ENCODE results near the gene SIK3. TPM values are rescaled to one million over a fixed set of nuclear protein-coding genes. Genes with fewer than 3 reads are reported as not detected.

Gene SIK3
- total and polyA plus RNA-seq, 2 experiments from 2014 or later = 6.1 to 33.9 TPM

- no peak overlapping the region for H3K27ac Mint-ChIP-seq
- H3F3A ChIP-seq (replicated peaks; ENCODE audit: low read depth) = no peaks in the 10 kb centered on the region
- peaks cover 3% of the 10 kb centered on the region; the same call in 1 of the 2 replicates for H4K20me1 ChIP-seq (replicated peaks; ENCODE audit: insufficient read depth)
- H3K27me3 ChIP-seq (ENCODE audit: insufficient read depth) = no peaks in the 10 kb centered on the region
- no peak overlapping the region; the same call in 1 of the 2 replicates for H3K27ac ChIP-seq (ENCODE audit: low read depth)
- no peaks in the 10 kb centered on the region for H3K36me3 Mint-ChIP-seq (ENCODE audit: low read depth)
- no peaks in the 10 kb centered on the region for H3K9me2 ChIP-seq (ENCODE audit: insufficient read depth)
- H3K4me3 ChIP-seq = no peak overlapping the region
- H3K4me1 ChIP-seq (ENCODE audit: insufficient read depth) = peaks cover 11% of the 10 kb centered on the region; the same call in 1 of the 2 replicates
- H3K36me3 ChIP-seq (ENCODE audit: insufficient read depth) = no peaks in the 10 kb centered on the region
- H2AFZ ChIP-seq = no peak overlapping the region
- DNase-seq (ENCODE audit: low spot score) = no peak
- no peaks in the 10 kb centered on the region for H3K9me3 Mint-ChIP-seq
- no peak overlapping the region for H3K4me3 Mint-ChIP-seq
- H3K4me2 ChIP-seq = no peak overlapping the region
- peaks cover 22% of the 10 kb centered on the region for H3K4me1 Mint-ChIP-seq
- TF ChIP-seq, protein P1, sequence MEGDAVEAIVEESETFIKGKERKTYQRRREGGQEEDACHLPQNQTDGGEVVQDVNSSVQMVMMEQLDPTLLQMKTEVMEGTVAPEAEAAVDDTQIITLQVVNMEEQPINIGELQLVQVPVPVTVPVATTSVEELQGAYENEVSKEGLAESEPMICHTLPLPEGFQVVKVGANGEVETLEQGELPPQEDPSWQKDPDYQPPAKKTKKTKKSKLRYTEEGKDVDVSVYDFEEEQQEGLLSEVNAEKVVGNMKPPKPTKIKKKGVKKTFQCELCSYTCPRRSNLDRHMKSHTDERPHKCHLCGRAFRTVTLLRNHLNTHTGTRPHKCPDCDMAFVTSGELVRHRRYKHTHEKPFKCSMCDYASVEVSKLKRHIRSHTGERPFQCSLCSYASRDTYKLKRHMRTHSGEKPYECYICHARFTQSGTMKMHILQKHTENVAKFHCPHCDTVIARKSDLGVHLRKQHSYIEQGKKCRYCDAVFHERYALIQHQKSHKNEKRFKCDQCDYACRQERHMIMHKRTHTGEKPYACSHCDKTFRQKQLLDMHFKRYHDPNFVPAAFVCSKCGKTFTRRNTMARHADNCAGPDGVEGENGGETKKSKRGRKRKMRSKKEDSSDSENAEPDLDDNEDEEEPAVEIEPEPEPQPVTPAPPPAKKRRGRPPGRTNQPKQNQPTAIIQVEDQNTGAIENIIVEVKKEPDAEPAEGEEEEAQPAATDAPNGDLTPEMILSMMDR (conservative IDR thresholded peaks at IDR 0.05; ENCODE audit: low read depth in 2 of 2) = no peak
- TF ChIP-seq ZNF331 (CRISPR knock-in tag; IDR thresholded peaks at IDR 0.05; ENCODE audit: low read depth) (no peak), POLR2AphosphoS5 (IDR thresholded peaks at IDR 0.05; ENCODE audit: low read depth) (no peak), JUNB (IDR thresholded peaks at IDR 0.05; ENCODE audit: unreplicated experiment) (no peak), ETS1 (IDR thresholded peaks at IDR 0.05) (no peak)
- TF ChIP-seq, protein P2, sequence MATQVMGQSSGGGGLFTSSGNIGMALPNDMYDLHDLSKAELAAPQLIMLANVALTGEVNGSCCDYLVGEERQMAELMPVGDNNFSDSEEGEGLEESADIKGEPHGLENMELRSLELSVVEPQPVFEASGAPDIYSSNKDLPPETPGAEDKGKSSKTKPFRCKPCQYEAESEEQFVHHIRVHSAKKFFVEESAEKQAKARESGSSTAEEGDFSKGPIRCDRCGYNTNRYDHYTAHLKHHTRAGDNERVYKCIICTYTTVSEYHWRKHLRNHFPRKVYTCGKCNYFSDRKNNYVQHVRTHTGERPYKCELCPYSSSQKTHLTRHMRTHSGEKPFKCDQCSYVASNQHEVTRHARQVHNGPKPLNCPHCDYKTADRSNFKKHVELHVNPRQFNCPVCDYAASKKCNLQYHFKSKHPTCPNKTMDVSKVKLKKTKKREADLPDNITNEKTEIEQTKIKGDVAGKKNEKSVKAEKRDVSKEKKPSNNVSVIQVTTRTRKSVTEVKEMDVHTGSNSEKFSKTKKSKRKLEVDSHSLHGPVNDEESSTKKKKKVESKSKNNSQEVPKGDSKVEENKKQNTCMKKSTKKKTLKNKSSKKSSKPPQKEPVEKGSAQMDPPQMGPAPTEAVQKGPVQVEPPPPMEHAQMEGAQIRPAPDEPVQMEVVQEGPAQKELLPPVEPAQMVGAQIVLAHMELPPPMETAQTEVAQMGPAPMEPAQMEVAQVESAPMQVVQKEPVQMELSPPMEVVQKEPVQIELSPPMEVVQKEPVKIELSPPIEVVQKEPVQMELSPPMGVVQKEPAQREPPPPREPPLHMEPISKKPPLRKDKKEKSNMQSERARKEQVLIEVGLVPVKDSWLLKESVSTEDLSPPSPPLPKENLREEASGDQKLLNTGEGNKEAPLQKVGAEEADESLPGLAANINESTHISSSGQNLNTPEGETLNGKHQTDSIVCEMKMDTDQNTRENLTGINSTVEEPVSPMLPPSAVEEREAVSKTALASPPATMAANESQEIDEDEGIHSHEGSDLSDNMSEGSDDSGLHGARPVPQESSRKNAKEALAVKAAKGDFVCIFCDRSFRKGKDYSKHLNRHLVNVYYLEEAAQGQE (IDR thresholded peaks at IDR 0.05; ENCODE audit: unreplicated experiment) = no peak
- no peak for ATAC-seq
- H3K27me3 Mint-ChIP-seq (ENCODE audit: insufficient read depth, low read depth, poor library complexity) = no peaks in the 10 kb centered on the region
- peaks cover 92% of the 10 kb centered on the region for H3K79me2 ChIP-seq (replicated peaks; ENCODE audit: insufficient read depth)
Measured at GRCh38 chr11:117061256-117061655, 37.0 kb downstream of the SIK3 start.

DNA sequence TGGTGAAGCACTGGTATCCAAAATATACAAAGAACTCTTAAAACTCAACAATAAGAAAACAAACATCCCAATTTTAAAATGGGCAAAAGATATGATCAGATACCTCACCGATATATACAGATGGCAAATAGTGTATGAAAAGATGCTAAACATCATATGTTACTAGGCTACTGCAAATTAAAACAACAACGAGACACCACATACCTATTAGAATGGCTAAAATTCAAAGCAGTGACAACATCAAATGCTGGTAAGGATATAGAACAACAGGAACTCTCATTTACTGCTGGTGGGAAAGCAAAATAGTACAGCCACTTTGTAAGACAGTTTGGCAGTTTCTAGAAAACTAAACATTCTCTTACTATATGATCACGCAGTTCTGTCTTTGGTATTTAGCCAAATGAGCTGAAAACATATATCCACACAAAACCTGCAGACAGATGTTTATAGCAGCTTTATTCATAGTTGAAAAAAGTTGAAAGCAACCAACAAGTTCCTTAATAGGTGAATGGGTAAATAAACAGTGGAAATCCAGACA is 38.5 kb downstream of the SIK3 start:
- H3K27me3 ChIP-seq (ENCODE audit: insufficient read depth) = no peaks in the 10 kb centered on the region
- H3K36me3 Mint-ChIP-seq (ENCODE audit: low read depth) = no peaks in the 10 kb centered on the region
- H3K79me2 ChIP-seq (replicated peaks; ENCODE audit: insufficient read depth) = peaks cover 93% of the 10 kb centered on the region
- DNase-seq (ENCODE audit: low spot score) (no peak), ATAC-seq (no peak)
- H3K27ac Mint-ChIP-seq = peak overlapping the region; percentile 21
- H3K27ac ChIP-seq (ENCODE audit: low read depth) = peak overlapping the region; percentile 13
- no peak overlapping the region for H3K4me2 ChIP-seq
- H3K4me3 Mint-ChIP-seq = no peak overlapping the region
- H3K4me3 ChIP-seq = no peak overlapping the region
- H3K36me3 ChIP-seq (ENCODE audit: insufficient read depth) = no peaks in the 10 kb centered on the region
- no peaks in the 10 kb centered on the region for H3K27me3 Mint-ChIP-seq (ENCODE audit: insufficient read depth, low read depth, poor library complexity)
- H3K9me2 ChIP-seq (ENCODE audit: insufficient read depth) = no peaks in the 10 kb centered on the region
- H4K20me1 ChIP-seq (replicated peaks; ENCODE audit: insufficient read depth) = peaks cover 15% of the 10 kb centered on the region; the same call in 1 of the 2 replicates
- no peaks in the 10 kb centered on the region for H3K9me3 Mint-ChIP-seq
- H3F3A ChIP-seq (replicated peaks; ENCODE audit: low read depth) = no peaks in the 10 kb centered on the region
- H2AFZ ChIP-seq = no peak overlapping the region
- H3K4me1 Mint-ChIP-seq = peaks cover 22% of the 10 kb centered on the region
- H3K4me1 ChIP-seq (ENCODE audit: insufficient read depth) = peaks cover 11% of the 10 kb centered on the region; the same call in 1 of the 2 replicates
- TF ChIP-seq, protein P1 (conservative IDR thresholded peaks at IDR 0.05; ENCODE audit: low read depth in 2 of 2) = no peak
- TF ChIP-seq ZNF331 (CRISPR knock-in tag; IDR thresholded peaks at IDR 0.05; ENCODE audit: low read depth) (no peak), CREB1 (CRISPR knock-in tag; IDR thresholded peaks at IDR 0.05; ENCODE audit: low read depth) (no peak), STAT1 (IDR thresholded peaks at IDR 0.05; ENCODE audit: unreplicated experiment) (no peak), ETS1 (IDR thresholded peaks at IDR 0.05) (no peak), JUNB (IDR thresholded peaks at IDR 0.05; ENCODE audit: unreplicated experiment) (no peak), ZNF114 (CRISPR knock-in tag; IDR thresholded peaks at IDR 0.05) (no peak), NANOG (IDR thresholded peaks at IDR 0.05; ENCODE audit: borderline replicate concordance) (no peak), EZH2phosphoT487 (IDR thresholded peaks at IDR 0.05; ENCODE audit: unreplicated experiment) (no peak)

Measured in GM23338 (cell line).